Measurements from ENCODE around the gene CYP2C19.
A peak's percentile ranks its signal among the peaks of the same experiment; 100 is the strongest.
"Not testable (repeated sequence)": the region's sequence is repeated elsewhere in the genome, so short reads cannot be mapped to it uniquely, and the experiment has no call there.

The CYP2C19 gene

DNA sequence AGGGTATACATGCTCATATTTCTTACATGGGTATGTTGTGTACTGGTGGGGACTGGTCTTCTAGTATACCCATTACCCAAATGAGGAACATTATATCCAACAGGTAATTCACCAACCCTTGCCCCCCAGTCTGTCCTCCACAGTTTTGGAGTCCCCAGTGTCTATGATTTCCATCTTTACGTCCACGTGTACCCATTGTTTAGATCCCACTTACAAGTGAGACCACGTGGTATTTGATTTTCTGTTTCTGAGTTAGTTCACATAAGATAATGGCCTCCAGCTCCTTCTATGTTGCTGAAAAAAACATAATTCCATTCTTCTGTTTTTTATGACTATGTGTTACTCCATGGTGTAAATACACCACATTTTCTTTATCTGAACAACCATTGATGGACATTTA is 126.6 kb downstream of the CYP2C19 start:
- no peak for DNase-seq

DNA sequence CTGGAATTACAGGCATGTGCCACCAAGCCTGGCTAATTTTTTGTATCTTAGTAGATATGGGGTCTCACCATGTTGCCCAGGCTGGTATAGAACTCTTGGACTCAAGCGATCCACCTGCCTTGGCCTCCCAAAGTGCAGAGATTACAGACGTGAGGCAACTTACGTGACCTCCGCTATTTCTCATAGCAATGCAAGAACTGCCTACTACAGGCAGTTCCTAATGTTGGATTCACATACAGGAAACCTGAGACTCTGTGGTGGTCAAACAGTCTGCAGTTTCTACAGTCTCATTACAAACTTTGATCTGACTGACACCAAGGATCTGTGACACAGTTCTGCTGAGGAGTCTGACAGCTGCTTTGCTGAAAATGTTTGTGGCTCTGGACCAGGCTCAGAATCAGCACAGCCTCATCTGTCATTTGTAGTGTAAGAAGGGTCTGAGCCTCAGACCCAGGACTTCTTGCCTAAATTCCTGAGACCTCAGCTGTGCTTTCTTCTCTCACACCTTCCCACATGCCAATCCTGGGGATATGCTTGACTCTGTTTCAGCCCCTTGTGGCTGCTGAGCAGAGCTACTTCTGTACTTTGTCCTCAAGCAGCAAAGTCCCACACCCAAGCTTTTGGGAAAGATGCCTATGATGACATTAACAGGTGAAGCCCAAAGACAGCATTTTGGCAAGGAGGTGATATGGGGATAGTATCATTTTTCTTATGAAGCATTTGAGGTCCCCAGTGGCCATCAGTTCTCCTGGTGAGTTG is 128.0 kb downstream of the CYP2C19 start:
- no peak for DNase-seq

DNA sequence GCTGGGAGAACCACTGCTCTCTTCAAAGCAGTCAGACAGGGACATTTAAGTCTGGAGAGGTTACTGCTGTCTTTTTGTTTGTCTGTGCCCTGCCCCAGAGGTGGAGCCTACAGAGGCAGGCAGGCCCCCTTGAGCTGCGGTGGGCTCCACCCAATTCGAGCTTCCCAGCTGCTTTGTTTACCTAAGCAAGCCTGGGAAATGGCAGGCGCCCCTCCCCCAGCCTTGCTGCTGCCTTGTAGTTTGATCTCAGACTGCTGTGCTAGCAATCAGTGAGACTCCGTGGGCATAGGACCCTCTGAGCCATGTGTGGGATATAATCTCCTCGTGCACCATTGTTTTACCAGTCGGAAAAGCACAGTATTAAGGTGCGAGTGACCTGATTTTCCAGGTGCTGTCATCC is 135.9 kb downstream of the CYP2C19 start:
- not testable (repeated sequence) for DNase-seq

DNA sequence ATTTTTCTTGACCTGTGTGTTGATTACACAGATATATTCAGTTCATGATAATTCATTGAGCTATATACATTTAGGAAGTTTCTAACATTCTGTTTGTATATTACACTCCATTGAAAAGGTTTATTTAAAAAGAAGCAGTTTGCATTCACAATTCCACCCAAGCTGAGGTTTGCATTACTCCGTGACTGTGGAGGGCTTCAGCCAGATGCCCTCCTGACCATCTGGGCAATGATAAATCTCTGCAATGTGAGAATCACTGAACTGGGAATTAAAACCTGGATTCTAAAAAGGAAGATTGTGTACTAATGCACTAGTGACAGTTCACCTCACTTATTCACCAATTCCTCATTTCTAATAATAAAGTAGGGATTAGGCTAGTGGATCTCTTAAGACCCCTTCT is 139.6 kb downstream of the CYP2C19 start:
- no peak for DNase-seq

DNA sequence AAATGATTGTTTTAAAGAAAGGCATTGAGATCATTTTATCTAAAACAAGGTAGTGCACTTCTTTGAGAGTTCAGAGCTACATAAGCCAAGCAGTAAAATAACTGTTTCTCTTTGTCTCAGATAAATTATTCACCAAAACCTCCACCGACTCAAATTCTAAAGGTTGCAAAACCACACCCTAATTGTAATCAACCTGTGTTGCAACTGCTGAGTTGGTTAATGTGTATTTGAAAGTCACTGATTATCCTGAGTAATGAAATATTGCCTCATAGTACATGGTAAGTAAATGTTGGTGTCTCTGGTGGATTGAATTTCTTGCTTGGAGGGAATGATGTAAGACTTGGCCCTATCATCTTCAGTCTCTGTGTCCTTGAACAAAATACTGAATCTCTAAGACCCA is 140.1 kb downstream of the CYP2C19 start:
- peak; percentile 5 for DNase-seq

Measured in hematopoietic multipotent progenitor cell treated with erythropoietin and hydrocortisone succinate and interleukin-3 and kit ligand, for 6 days (in vitro differentiated cells).